HepG2 (cell line): ENCODE results near the gene SIVA1. TPM values are rescaled to one million over a fixed set of nuclear protein-coding genes. Genes with fewer than 3 reads are reported as not detected.

Experiments
- CTCF ChIP-seq: sonication (generic); formaldehyde crosslinking; IDR thresholded peaks from 2 replicates; pipeline ENCODE4 v1.5.0; 2020; ENCODE audit warnings: mild to moderate bottlenecking, missing genetic modification reagents, moderate library complexity
- HBP1 ChIP-seq: IDR thresholded peaks from 2 replicates; pipeline ENCODE4 v1.6.1; 2016; ENCODE audit warnings: low read depth, control low read depth
- HES4 ChIP-seq: sonication (generic); formaldehyde crosslinking; IDR thresholded peaks from 2 replicates; pipeline ENCODE4 v1.9.0; 2021; ENCODE audit warnings: mild to moderate bottlenecking, missing genetic modification reagents, borderline replicate concordance
- IRX3 ChIP-seq: sonication (generic); formaldehyde crosslinking; IDR thresholded peaks from 2 replicates; pipeline ENCODE4 v1.8.1; 2023; ENCODE audit warnings: mild to moderate bottlenecking, low read depth, missing genetic modification reagents, borderline replicate concordance
- MAFK ChIP-seq, 2 experiments: IDR thresholded peaks in 1 of 2; conservative IDR thresholded peaks in 1 of 2; 2 replicates each; pipeline ENCODE4 v1.6.1; 2011; ENCODE audit warnings: improper control_type of control experiment in 2 of 2, low read length in 2 of 2
- MATR3 ChIP-seq: sonication (generic); formaldehyde crosslinking; IDR thresholded peaks from 2 replicates; pipeline ENCODE4 v1.4.0; 2020; ENCODE audit warnings: missing genetic modification reagents
- NFKBIZ ChIP-seq: IDR thresholded peaks from 2 replicates; pipeline ENCODE4 v1.6.1; 2018; ENCODE audit warnings: missing genetic modification reagents, missing compliant biosample characterization
- PAXIP1 ChIP-seq: sonication (generic); formaldehyde crosslinking; conservative IDR thresholded peaks from 2 replicates; pipeline ENCODE4 v1.4.0; 2020; ENCODE audit warnings: mild to moderate bottlenecking, missing genetic modification reagents, moderate library complexity
- SAFB2 ChIP-seq: sonication (generic); formaldehyde crosslinking; IDR thresholded peaks from 2 replicates; pipeline ENCODE4 v1.5.1; 2020; ENCODE audit warnings: missing genetic modification reagents, low read depth, mild to moderate bottlenecking, borderline replicate concordance
- SRF ChIP-seq: IDR thresholded peaks from 2 replicates; pipeline ENCODE4 v1.6.1; 2011; ENCODE audit warnings: mild to moderate bottlenecking, low read depth, low read length, moderate library complexity
- SRSF4 ChIP-seq: fragments of 200-400 bp; formaldehyde crosslinking; IDR thresholded peaks from one replicate; pipeline ENCODE4 v1.6.1; 2018; ENCODE audit warnings: mild to moderate bottlenecking, low read depth, low read length, moderate library complexity; ENCODE audit not compliant: poor library complexity, severe bottlenecking
- TEAD3 ChIP-seq: optimal IDR thresholded peaks from 2 replicates; pipeline ENCODE3; 2016; ENCODE audit warnings: borderline replicate concordance
- ZMYM3 ChIP-seq: sonication (generic); formaldehyde crosslinking; IDR thresholded peaks from 2 replicates; pipeline ENCODE4 v1.5.1; 2020; ENCODE audit warnings: mild to moderate bottlenecking, missing genetic modification reagents
- ZNF567 ChIP-seq: sonication (generic); formaldehyde crosslinking; IDR thresholded peaks from 2 replicates; pipeline ENCODE4 v1.8.1; 2023; ENCODE audit warnings: mild to moderate bottlenecking, missing genetic modification reagents, borderline replicate concordance
- ZNF616 ChIP-seq: sonication (generic); formaldehyde crosslinking; IDR thresholded peaks from 2 replicates; pipeline ENCODE4 v1.5.0; 2020; ENCODE audit warnings: low read depth, mild to moderate bottlenecking, missing genetic modification reagents
- ZNF737 ChIP-seq: sonication (generic); formaldehyde crosslinking; IDR thresholded peaks from 2 replicates; pipeline ENCODE4 v1.5.0; 2020; ENCODE audit warnings: missing genetic modification reagents, mild to moderate bottlenecking, borderline replicate concordance
- ZNF766 ChIP-seq: sonication (generic); formaldehyde crosslinking; IDR thresholded peaks from 2 replicates; pipeline ENCODE4 v1.5.0; 2020; ENCODE audit warnings: missing genetic modification reagents, borderline replicate concordance
- ZNF782 ChIP-seq: sonication (generic); formaldehyde crosslinking; IDR thresholded peaks from 2 replicates; pipeline ENCODE4 v1.4.0; 2020; ENCODE audit warnings: missing genetic modification reagents, mild to moderate bottlenecking, borderline replicate concordance
- ZNF841 ChIP-seq: sonication (generic); formaldehyde crosslinking; IDR thresholded peaks from 2 replicates; pipeline ENCODE4 v1.8.1; 2023; ENCODE audit warnings: missing genetic modification reagents, borderline replicate concordance
- polyA plus RNA-seq, 8 experiments: library from polyadenylated mRNA; depleted of rRNA in 3 of 8; stranded (reverse) in 7 of 8; unstranded in 1 of 8; fragments of >200 nt; fragmentation: Illumina TruSeq in 4 of 8; extraction: Trizol in 4 of 8; gene quantifications; 2 replicates each; pipeline versions ENCODE4 v1.2.1 to v1.2.3, GENCODE V29; 2011 to 2016; ENCODE audit warnings: low read depth in 4 of 8, missing spikeins in 1 of 8, mixed read lengths in 1 of 8; ENCODE audit not compliant: insufficient read depth in 1 of 8
- total RNA-seq, 5 experiments: library from RNA; depleted of rRNA; stranded (reverse); fragments of >200 nt; fragmentation: Illumina TruSeq; extraction: Trizol; gene quantifications; 2 replicates each; pipeline ENCODE4 v1.2.3, GENCODE V29; 2016; ENCODE audit warnings: low read depth in 1 of 5
- TF ChIP-seq, protein P1 (sequence below): sonication (generic); formaldehyde crosslinking; IDR thresholded peaks from 2 replicates; pipeline ENCODE4 v1.5.0; 2020; ENCODE audit warnings: missing genetic modification reagents, mild to moderate bottlenecking, borderline replicate concordance
- TF ChIP-seq, protein P2 (sequence below): IDR thresholded peaks from 2 replicates; pipeline ENCODE4 v1.6.1; 2016

The SIVA1 gene
- total and polyA plus RNA-seq, 2 of the 13 experiments (the other 11 are each of a cell fraction or from before 2014, with no cell fraction given), result 123 to 186 TPM

GRCh38 chr14:104722938-104723650 is 29.9 kb upstream of the SIVA1 start (continued):
- no peak for TF ChIP-seq HBP1
- no peak for TF ChIP-seq ZNF616 (CRISPR knock-in tag)
- TF ChIP-seq, protein P1, sequence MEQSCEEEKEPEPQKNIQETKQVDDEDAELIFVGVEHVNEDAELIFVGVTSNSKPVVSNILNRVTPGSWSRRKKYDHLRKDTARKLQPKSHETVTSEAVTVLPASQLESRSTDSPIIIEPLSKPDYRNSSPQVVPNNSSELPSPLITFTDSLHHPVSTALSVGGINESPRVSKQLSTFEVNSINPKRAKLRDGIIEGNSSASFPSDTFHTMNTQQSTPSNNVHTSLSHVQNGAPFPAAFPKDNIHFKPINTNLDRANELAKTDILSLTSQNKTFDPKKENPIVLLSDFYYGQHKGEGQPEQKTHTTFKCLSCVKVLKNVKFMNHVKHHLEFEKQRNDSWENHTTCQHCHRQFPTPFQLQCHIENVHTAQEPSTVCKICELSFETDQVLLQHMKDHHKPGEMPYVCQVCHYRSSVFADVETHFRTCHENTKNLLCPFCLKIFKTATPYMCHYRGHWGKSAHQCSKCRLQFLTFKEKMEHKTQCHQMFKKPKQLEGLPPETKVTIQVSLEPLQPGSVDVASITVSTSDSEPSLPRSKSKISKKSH (CRISPR knock-in tag), result peak; percentile 65; the same call in 1 of the 2 replicates
- TF ChIP-seq ZNF567 (CRISPR knock-in tag), result no peak
- TF ChIP-seq SAFB2 (CRISPR knock-in tag), result no peak
- TF ChIP-seq NFKBIZ (CRISPR knock-in tag), result no peak
- TF ChIP-seq TEAD3 (CRISPR knock-in tag), result no peak
- TF ChIP-seq ZNF841 (CRISPR knock-in tag), result no peak
- TF ChIP-seq IRX3 (CRISPR knock-in tag), result no peak
- TF ChIP-seq CTCF (CRISPR knock-in tag), result no peak
- TF ChIP-seq ZNF766, result no peak
- no peak for TF ChIP-seq SRSF4
- no peak for TF ChIP-seq MATR3
- TF ChIP-seq MAFK (conservative IDR thresholded peaks at IDR 0.05 in 1 of 2, IDR thresholded peaks at IDR 0.05 in 1 of 2; ENCODE audit: low read length in 2 of 2), result no peak
- TF ChIP-seq HES4 (CRISPR knock-in tag), result no peak
- TF ChIP-seq ZNF782, result no peak
- TF ChIP-seq PAXIP1 (CRISPR knock-in tag), result no peak
- no peak for TF ChIP-seq ZNF737 (CRISPR knock-in tag)
- TF ChIP-seq ZMYM3 (CRISPR knock-in tag), result no peak
- no peak for TF ChIP-seq SRF
- TF ChIP-seq, protein P2, sequence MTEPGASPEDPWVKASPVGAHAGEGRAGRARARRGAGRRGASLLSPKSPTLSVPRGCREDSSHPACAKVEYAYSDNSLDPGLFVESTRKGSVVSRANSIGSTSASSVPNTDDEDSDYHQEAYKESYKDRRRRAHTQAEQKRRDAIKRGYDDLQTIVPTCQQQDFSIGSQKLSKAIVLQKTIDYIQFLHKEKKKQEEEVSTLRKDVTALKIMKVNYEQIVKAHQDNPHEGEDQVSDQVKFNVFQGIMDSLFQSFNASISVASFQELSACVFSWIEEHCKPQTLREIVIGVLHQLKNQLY (CRISPR knock-in tag), result no peak
